Muscle of back (tissue), 11 donors: Measurements from ENCODE around the gene CAPN12. TPM values are rescaled to one million over a fixed set of nuclear protein-coding genes. Genes with fewer than 3 reads are reported as not detected.
A peak's percentile ranks its signal among the peaks of the same experiment; 100 is the strongest.

Source experiments
- DNase-seq, 3 donors: peaks; one replicate each; pipeline versions ENCODE4 v3.0.0 to v3.0.0-alpha.2; 2013
- polyA plus RNA-seq, 10 donors: library from polyadenylated mRNA; unstranded; fragments of 120-200 nt; gene quantifications; one replicate each; pipeline ENCODE4 v1.2.1, GENCODE V29; 2013; ENCODE audit not compliant: insufficient read length in 10 of 10

The CAPN12 gene
- polyA plus RNA-seq, 10 donors, result 0.71 to 2.2 (median 0.94) TPM

GRCh38 chr19:38710928-38711725 lies 33.1 kb downstream of the CAPN12 start:
- DNase-seq, result no peak

- DNase-seq, result no peak
Observed at GRCh38 chr19:38710416-38710702, 33.9 kb downstream of the CAPN12 start.

GRCh38 chr19:38709671-38710415 lies 34.4 kb downstream of the CAPN12 start:
- DNase-seq, result no peak

- DNase-seq, result no peak
Observed at GRCh38 chr19:38709119-38709518, 35.2 kb downstream of the CAPN12 start.

GRCh38 chr19:38708413-38709024 lies 35.8 kb downstream of the CAPN12 start:
- no peak for DNase-seq

GRCh38 chr19:38707512-38708114 lies 36.7 kb downstream of the CAPN12 start:
- no peak for DNase-seq

- no peak for DNase-seq
Observed at GRCh38 chr19:38706792-38707511, 37.3 kb downstream of the CAPN12 start.

GRCh38 chr19:38705197-38706019 lies 38.9 kb downstream of the CAPN12 start:
- DNase-seq, result no peak

GRCh38 chr19:38704488-38705026 lies 39.7 kb downstream of the CAPN12 start:
- DNase-seq, result no peak

GRCh38 chr19:38703509-38703908 lies 40.8 kb downstream of the CAPN12 start:
- no peak for DNase-seq

GRCh38 chr19:38702278-38702677 lies 42.0 kb downstream of the CAPN12 start:
- peak in 1 of 3 donors; percentile 67 for DNase-seq

- DNase-seq, result no peak
Observed at GRCh38 chr19:38701455-38702063, 42.7 kb downstream of the CAPN12 start.

- DNase-seq, result no peak
Observed at GRCh38 chr19:38700902-38701454, 43.3 kb downstream of the CAPN12 start.

GRCh38 chr19:38700350-38700901 lies 43.8 kb downstream of the CAPN12 start:
- no peak for DNase-seq

GRCh38 chr19:38699647-38700349 lies 44.5 kb downstream of the CAPN12 start:
- DNase-seq, result no peak

GRCh38 chr19:38699027-38699346 lies 45.3 kb downstream of the CAPN12 start:
- DNase-seq, result no peak

- DNase-seq, result no peak
Observed at GRCh38 chr19:38698225-38699026, 45.8 kb downstream of the CAPN12 start.

GRCh38 chr19:38697641-38698071 lies 46.6 kb downstream of the CAPN12 start:
- no peak for DNase-seq
